Loucy (cell line): ENCODE results near the gene TACR1.

Experiments
- H2AFZ ChIP-seq: fragments of 200-600 bp; sonication (generic); 2 replicates; pipeline ENCODE4 v1.6.0; 2016; ENCODE audit warnings: antibody characterized with exemption, mild to moderate bottlenecking, low read length, moderate library complexity
- H3F3A ChIP-seq: fragments of 200-600 bp; 2 replicates; pipeline ENCODE4 v1.6.0; 2016; ENCODE audit warnings: antibody characterized with exemption, low read depth, mild to moderate bottlenecking
- H3K27me3 ChIP-seq: fragments of 200-600 bp; sonication (generic); 2 replicates; pipeline ENCODE4 v1.6.1; 2014; ENCODE audit warnings: low read length, mild to moderate bottlenecking; ENCODE audit not compliant: insufficient read depth, poor library complexity, severe bottlenecking
- H3K36me3 ChIP-seq: fragments of 200-600 bp; sonication (generic); 2 replicates; pipeline ENCODE4 v1.6.1; 2016; ENCODE audit warnings: low read length; ENCODE audit not compliant: insufficient read depth
- H3K4me1 ChIP-seq: fragments of 200-600 bp; sonication (generic); 2 replicates; pipeline ENCODE4 v1.5.1; 2014; ENCODE audit warnings: low read length, mild to moderate bottlenecking; ENCODE audit not compliant: insufficient read depth, poor library complexity, severe bottlenecking
- H3K4me2 ChIP-seq: fragments of 200-600 bp; sonication (generic); 2 replicates; pipeline ENCODE4 v1.6.0; 2014; ENCODE audit warnings: antibody characterized with exemption, low read length, low read depth, mild to moderate bottlenecking; ENCODE audit not compliant: poor library complexity, severe bottlenecking
- H3K4me3 ChIP-seq: fragments of 200-600 bp; sonication (generic); 2 replicates; pipeline ENCODE4 v1.5.1; 2014; ENCODE audit warnings: low read length, mild to moderate bottlenecking, mixed read lengths; ENCODE audit not compliant: poor library complexity, severe bottlenecking
- H3K79me2 ChIP-seq: fragments of 200-600 bp; sonication (generic); 2 replicates; pipeline ENCODE4 v1.6.1; 2014; ENCODE audit warnings: low read length; ENCODE audit not compliant: insufficient read depth
- H3K9ac ChIP-seq: fragments of 200-600 bp; sonication (generic); 2 replicates; pipeline ENCODE4 v1.6.0; 2014; ENCODE audit warnings: mild to moderate bottlenecking, low read depth, low read length, moderate library complexity; ENCODE audit not compliant: poor library complexity, severe bottlenecking
- H3K9me2 ChIP-seq: fragments of 200-600 bp; sonication (generic); replicated peaks from 2 replicates; pipeline ENCODE4 v1.6.1; 2016; ENCODE audit warnings: low read depth, low read length, mixed read lengths
- H3K9me3 ChIP-seq: fragments of 200-600 bp; sonication (generic); 2 replicates; pipeline ENCODE4 v1.6.1; 2014; ENCODE audit warnings: mild to moderate bottlenecking, antibody characterized with exemption, low read length, low read depth; ENCODE audit not compliant: insufficient read depth
- H4K20me1 ChIP-seq: fragments of 200-600 bp; sonication (generic); 2 replicates; pipeline ENCODE4 v1.6.0; 2014; ENCODE audit warnings: antibody characterized with exemption, low read length, mild to moderate bottlenecking; ENCODE audit not compliant: insufficient read depth, poor library complexity, severe bottlenecking
- CTCF ChIP-seq: fragments of 200-600 bp; sonication (generic); conservative IDR thresholded peaks from 2 replicates; pipeline ENCODE4 v1.5.1; 2014; ENCODE audit warnings: mild to moderate bottlenecking, antibody characterized with exemption, low read length
- EZH2phosphoT487 ChIP-seq: fragments of 200-600 bp; IDR thresholded peaks from 2 replicates; pipeline ENCODE4 v1.6.1; 2018; ENCODE audit warnings: antibody characterized with exemption, mild to moderate bottlenecking, moderate library complexity, borderline replicate concordance

TACR1 gene

DNA sequence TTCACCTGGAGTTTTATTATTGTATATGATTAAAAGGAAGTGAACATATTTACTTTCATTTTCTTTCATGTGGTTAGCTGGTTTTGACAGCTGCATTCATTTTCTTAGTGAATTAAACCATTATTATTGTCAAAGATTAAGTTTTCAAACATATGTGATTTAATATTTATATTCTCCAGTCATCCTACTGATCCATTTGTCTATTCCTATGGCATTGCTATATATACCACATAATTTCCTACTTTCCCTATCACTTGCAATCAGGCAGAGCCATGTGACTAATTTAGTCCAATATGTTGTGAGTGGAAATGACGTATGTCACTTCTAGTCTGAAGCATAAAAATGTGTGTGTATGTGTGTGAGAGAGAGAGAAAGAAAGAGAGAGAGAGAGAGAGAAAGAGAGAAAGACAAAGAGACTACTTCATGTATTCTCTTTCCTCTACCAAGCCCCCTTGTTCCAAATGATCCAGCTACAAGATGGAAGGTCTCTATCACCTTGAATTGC, 12.0 kb upstream of the TACR1 start:
- H3K4me3 ChIP-seq, result peak overlapping the region; percentile 24
- no peaks in the 10 kb centered on the region for H3K36me3 ChIP-seq
- peak overlapping the region; percentile 48 for H3K4me2 ChIP-seq
- H3K79me2 ChIP-seq, result no peaks in the 10 kb centered on the region
- no peaks in the 10 kb centered on the region for H4K20me1 ChIP-seq
- no peaks in the 10 kb centered on the region for H3K9me3 ChIP-seq
- no peak overlapping the region for H3K9ac ChIP-seq
- no peaks in the 10 kb centered on the region for H3K27me3 ChIP-seq
- H3K9me2 ChIP-seq, result no peaks in the 10 kb centered on the region
- TF ChIP-seq CTCF (no peak), EZH2phosphoT487 (no peak)
- H3K4me1 ChIP-seq, result peaks cover 12% of the 10 kb centered on the region
- no peak overlapping the region; the same call in 1 of the 2 replicates for H2AFZ ChIP-seq
- no peaks in the 10 kb centered on the region for H3F3A ChIP-seq

GRCh38 chr2:75210409-75210808, 11.1 kb upstream of the TACR1 start:
- H3K4me1 ChIP-seq, result peaks cover 12% of the 10 kb centered on the region
- H3F3A ChIP-seq, result no peaks in the 10 kb centered on the region
- H3K79me2 ChIP-seq, result no peaks in the 10 kb centered on the region
- H3K27me3 ChIP-seq, result no peaks in the 10 kb centered on the region
- TF ChIP-seq EZH2phosphoT487, result no peak
- no peaks in the 10 kb centered on the region for H3K36me3 ChIP-seq
- no peak overlapping the region for H3K4me3 ChIP-seq
- no peaks in the 10 kb centered on the region for H4K20me1 ChIP-seq
- H3K9me2 ChIP-seq, result no peaks in the 10 kb centered on the region
- H2AFZ ChIP-seq, result no peak overlapping the region
- no peaks in the 10 kb centered on the region for H3K9me3 ChIP-seq
- H3K9ac ChIP-seq, result no peak overlapping the region
- H3K4me2 ChIP-seq, result no peak overlapping the region

DNA sequence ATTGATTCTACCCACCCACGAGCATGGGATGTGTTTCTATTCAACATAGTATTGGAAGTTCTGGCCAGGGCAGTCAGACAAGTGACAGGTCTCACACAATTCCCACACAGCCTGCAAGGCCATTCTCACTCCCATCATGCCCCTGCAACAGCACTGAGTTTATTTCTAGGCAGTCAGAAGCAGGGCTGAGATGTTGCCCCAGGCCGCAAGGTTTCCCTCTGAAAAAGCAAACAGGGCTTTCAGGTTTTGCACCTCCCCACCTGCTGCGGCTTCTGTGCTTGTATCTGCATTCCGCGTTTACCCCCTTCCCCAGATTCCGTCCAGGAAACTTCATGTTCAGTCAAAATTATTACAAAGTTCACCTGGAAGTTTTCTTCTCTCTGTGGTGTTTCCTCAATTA, 9.4 kb upstream of the TACR1 start:
- TF ChIP-seq CTCF (no peak), EZH2phosphoT487 (no peak)
- Histone ChIP-seq H3K79me2 (no peaks in the 10 kb centered on the region), H3K27me3 (no peaks in the 10 kb centered on the region), H3K9ac (no peak overlapping the region), H2AFZ (no peak overlapping the region), H3K9me3 (no peaks in the 10 kb centered on the region), H3K9me2 (no peaks in the 10 kb centered on the region), H3K4me3 (no peak overlapping the region), H3K36me3 (no peaks in the 10 kb centered on the region), H3K4me2 (no peak overlapping the region), H3K4me1 (peaks cover 12% of the 10 kb centered on the region), H4K20me1 (no peaks in the 10 kb centered on the region), H3F3A (no peaks in the 10 kb centered on the region)

DNA sequence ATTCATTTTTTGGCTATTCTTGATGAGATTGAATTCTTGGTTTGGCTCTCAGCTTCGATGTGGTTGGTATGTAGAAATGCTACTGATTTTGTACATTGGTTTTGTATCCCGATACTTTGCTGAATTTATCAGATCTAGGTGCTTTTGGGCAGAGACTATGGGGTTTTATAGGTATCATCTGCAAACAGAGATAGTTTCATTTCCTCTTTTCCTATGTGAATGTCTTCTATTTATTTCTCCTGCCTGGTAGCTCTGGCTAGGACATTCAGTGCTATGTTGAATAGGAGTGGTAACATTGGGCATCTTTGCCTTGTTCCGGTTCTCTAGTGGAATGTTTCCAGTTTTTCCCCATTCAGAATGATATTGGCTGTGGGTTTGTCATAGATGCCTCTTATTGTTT, 5.5 kb upstream of the TACR1 start:
- Histone ChIP-seq H3K9me2 (no peaks in the 10 kb centered on the region), H3K4me2 (no peak overlapping the region), H3K9me3 (no peaks in the 10 kb centered on the region), H3K4me1 (no peaks in the 10 kb centered on the region), H3K27me3 (no peaks in the 10 kb centered on the region), H3K4me3 (no peak overlapping the region), H2AFZ (no peak overlapping the region), H3K9ac (no peak overlapping the region), H3K79me2 (no peaks in the 10 kb centered on the region), H3F3A (no peaks in the 10 kb centered on the region), H4K20me1 (no peaks in the 10 kb centered on the region), H3K36me3 (no peaks in the 10 kb centered on the region)
- TF ChIP-seq CTCF (no peak), EZH2phosphoT487 (no peak)
